ENCODE measurements around the gene NHEJ1.
"Not testable (repeated sequence)": the region's sequence is repeated elsewhere in the genome, so short reads cannot be mapped to it uniquely, and the experiment has no call there.

The NHEJ1 gene, protein sequence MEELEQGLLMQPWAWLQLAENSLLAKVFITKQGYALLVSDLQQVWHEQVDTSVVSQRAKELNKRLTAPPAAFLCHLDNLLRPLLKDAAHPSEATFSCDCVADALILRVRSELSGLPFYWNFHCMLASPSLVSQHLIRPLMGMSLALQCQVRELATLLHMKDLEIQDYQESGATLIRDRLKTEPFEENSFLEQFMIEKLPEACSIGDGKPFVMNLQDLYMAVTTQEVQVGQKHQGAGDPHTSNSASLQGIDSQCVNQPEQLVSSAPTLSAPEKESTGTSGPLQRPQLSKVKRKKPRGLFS

DNA sequence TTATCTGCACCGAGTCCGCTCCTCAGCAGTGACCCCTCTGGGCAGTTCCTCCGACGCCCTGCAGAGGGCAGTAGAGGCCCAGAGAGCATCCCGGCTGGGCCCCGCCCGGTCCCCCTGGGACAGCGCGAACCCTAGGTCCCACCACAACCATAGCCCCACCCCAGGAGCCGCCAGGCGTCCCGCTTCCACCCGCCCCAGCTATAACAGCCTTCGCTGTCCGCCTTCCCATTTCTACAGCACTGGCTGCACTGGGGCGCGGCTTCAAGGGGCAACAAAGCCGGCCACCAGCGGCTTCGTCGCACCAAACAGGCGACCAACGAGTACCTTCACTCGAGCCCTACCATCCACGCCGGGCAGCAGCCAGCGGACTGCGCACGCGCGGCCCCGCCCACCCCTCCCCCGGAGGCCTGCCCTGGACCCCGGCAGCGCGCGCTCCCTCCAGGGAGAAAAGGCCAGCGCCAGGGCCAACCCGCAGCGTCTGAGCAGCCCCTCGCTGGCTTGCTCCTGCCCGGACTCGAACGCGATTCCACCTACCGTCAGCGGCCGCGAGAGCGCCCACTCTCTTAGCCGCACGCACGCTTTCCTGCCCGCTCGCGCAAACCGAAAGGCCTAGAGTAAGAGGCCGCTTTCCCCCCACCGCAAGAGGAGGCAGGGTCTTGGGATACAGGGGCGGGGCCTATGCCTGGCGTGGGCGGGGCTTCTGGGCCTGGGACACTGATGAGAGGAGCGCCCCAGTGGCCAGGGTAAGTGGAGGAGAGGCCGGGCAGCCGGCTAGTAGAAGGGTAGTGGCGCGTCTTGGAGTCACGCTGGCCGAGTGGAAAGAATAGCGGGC is at the start of gene NHEJ1:
Gene NHEJ1, minus strand, starts transcription at position 630 of the 832 bp plus-strand sequence. CDS start 2,453 bp downstream, outside the sequence.
- peak; percentile 80 for DNase-seq

DNA sequence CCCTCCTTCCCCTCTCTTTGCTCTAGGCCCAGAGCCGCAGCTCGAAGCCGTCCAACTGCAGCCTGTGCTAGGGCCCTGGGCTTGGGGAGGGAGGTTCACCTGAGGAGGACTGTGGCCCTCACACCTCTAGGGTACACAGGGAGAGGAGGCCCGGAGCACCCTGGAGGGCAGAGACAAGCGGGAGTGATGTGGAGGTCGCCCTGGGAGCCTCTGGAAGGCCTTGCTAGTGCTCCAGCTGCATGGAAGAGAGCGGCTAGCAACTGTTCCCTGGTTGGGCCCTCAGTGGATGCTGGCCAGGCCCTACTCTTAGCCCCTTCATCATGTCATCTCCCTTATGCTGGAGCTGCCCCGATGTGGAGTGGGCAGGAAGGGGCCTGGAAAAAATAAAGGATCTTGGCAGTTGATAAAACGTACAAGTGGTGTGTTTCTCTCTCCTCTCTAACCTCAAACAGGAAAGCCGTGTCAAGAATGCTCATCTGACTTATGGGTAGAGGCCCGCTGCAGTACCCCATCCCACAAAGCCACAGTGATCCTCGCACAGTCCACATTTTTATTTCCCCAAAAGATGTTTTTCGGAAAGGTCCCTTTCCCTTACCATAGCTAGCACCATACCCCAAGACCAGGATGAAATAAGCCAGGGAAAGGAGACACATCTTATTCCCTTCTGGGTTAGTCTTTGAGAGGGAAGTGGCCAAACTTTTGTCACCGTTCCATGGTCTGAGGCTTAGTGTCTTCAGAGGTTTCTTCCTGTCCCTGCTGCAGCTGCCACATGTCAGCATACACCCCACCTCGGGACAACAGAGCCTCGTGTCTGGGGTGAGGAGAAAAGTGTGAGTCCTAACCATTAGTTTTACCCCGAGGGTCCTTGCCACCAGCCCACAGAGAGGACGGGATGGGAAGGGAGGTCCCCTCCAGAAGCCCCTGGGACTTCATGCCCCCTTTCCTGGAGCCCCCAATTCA is 48.9 kb upstream of the NHEJ1 start:
- no peak for DNase-seq

DNA sequence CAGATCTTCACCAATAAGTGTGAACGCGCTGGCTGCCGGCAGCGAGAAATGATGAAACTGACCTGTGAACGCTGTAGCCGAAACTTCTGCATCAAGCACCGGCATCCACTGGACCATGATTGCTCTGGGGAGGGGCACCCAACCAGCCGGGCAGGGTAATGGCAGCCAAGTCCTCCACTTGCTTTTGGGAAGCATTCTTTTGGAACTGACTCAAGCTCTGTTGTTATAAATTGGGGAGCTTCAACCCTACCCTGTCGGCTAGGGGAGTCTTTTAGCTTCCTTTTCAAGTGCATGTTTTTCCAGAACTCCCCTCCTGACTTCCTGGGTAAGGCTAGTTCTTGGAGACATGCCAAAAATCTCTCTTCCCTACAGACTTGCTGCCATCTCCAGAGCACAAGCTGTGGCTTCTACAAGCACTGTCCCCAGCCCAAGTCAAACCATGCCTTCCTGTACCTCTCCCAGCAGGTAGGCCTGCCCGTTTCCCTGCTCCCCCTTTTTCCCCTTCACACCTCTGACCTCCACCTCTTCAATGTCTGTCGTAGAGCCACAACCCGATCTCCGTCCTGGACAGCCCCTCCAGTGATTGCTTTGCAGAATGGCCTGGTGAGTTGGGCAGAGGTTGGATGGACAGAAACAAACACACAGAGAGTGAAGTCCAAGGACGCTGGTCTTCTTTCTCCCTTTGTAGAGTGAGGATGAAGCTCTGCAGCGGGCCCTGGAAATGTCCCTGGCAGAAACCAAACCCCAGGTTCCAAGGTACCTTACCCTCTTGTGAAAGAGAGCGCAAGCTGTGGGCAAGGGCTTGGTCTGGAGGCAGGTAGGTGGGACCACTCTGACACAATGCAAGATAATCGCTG is 47.5 kb upstream of the NHEJ1 start:
- no peak for DNase-seq

DNA sequence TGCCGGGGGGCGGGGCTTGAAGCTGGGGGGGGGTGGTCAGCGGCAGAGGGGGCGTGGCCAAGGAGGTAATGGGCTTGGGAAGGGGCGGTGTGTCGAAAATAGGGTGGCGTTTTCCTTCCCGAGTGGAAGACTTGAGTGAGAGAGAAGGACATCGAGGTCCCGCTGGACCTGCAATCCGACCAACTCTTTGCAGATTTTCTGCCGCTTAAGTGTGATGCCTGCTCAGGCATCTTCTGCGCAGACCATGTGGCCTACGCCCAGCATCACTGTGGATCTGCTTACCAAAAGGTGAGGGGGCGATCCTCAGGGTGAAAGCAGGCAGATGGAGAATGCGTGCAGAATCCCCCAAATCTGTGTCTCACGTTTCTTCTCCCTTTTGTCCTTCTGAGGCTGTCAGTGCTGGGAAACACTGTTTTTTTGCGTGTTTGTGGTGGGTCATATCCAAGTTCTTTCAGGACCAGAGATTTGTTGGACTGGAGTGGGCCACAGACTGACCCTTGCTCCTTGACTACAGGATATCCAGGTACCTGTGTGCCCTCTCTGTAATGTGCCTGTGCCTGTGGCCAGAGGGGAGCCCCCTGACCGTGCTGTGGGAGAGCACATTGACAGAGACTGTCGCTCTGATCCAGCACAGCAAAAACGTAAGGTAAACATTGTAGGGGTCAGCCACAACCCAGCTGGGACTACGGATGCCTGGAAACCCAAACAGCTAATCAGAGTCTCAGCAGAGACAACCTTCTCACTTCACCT is 46.7 kb upstream of the NHEJ1 start:
- DNase-seq: no peak

DNA sequence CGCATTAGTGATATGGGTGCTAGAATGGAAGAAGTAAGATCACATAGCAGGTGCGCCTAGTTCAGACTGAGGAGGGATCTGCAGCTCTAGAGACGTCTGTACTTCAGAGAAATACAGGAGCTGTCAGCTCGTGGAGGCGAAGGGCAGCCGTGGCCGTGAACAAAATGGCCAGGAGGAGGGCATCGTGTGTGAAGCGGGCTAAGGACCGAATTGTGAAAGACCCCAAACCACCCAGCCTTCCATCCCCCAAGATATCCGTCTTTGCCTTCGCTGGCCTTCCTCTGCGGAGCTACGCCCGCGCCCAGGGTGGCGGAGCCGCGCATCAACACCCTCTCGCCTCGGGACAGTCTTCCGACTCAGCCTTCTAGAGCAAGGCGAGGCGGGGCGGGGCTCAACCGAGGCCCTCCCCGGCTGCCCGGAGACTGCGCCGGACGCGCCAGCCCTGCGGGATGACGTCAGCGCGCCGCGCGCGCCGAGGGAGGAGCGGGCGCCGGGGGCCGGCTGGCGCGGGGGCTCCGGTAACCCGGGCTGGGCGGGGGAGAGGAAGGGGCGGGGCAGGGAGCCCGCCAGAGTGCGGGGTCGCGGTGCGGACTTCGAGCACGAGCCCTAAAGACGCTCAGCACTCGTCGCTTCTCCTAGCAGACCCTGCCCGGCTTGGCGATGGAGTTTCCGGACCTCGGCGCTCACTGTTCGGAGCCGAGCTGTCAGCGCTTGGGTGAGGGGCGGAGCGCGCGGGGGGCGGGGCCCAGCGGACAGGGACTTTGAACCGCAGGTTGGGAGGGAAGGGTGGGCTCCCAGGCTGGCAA is 45.9 kb upstream of the NHEJ1 start, which contains the start of gene ZFAND2B:
Gene ZFAND2B, plus strand, starts transcription at position 455 of the 806 bp plus-strand sequence. Its CDS starts 206 bp downstream, at position 661.
- peak; percentile 80 for DNase-seq

DNA sequence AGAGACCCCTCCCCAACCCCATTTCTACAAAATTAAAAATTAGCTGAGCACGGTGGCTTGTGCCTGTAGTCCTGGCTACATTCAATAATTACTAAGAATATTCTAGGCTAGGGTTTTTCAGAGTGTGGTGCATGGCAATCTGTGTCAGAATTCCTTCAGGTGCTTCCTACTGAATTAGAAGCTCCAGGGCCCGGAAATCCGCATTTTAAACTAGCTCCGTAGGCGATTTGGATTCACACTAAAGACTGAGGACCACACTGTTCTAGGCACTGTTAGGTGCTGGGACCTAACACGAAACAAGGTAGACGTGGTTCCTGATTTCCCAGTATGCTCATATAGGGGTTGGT is 45.3 kb upstream of the NHEJ1 start:
- DNase-seq: no peak

DNA sequence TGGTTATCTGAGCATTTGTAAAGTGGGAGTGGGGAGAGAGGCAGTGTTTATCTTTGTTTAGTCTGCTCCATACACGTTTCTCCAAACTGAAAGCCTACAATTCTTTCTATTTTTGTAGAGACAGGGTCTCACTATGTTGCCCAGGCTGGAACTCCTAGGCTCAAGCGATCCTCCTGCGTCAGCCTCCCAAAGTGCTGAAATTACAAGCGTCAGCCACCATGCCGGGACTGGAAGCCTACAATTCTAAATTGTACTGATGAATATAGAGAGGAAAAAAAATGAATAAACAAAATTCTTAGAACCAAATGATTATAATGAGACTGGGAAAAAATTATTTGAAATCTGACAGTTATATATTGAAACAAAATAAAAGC is 44.5 kb upstream of the NHEJ1 start:
- DNase-seq: no peak

DNA sequence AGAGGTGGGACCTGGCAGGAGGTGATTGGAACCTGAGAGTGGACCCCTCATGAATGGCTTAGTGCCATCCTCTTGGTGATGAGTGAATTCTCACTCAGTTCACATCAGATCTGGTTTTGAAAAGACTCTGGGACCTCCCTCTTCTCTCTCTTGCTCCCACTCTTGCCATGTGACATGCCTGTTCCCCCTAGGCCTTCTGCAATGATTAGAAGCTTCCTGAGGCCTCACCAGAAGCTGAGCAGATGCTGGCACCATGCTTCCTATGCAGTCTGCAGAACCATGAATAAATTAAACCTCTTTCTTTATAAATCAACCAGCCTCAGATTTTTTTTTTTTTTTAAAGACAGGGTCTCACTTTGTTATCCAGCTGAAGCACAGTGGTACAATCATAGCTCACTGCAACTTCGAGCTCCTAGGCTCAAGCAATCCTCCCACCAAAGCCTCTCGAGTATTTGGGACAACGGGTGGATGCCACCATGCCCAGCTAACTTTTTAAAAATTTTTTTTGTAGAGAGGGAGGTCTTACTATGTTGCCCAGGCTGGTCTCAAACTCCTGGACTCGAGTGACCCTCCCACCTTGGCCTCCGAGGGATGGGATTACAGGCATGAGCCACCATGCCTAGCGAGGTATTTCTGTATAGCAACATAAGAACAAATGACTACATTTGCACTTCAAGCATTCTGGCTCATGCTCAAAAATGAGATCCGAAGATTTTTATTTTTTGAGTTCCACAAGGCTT is 44.0 kb upstream of the NHEJ1 start:
- no peak for DNase-seq

DNA sequence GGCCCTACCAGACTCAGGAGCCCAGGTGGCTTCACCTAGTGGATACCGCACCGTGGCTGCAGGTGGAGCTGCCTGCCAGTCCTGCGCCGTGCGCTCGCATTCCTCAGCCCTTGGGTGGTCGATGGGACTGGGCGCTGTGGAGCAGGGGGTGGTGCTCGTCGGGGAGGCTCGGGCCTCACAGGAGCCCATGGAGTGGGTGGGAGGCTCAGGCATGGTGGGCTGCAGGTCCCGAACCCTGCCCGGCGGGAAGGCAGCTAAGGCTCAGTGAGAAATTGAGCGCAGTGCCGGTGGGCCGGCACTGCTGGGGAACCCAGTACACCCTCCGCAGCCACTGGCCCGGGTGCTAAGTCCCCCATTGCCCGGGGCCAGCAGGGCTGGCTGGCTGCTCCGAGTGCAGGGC is 40.7 kb upstream of the NHEJ1 start:
- DNase-seq: not testable (repeated sequence)

DNA sequence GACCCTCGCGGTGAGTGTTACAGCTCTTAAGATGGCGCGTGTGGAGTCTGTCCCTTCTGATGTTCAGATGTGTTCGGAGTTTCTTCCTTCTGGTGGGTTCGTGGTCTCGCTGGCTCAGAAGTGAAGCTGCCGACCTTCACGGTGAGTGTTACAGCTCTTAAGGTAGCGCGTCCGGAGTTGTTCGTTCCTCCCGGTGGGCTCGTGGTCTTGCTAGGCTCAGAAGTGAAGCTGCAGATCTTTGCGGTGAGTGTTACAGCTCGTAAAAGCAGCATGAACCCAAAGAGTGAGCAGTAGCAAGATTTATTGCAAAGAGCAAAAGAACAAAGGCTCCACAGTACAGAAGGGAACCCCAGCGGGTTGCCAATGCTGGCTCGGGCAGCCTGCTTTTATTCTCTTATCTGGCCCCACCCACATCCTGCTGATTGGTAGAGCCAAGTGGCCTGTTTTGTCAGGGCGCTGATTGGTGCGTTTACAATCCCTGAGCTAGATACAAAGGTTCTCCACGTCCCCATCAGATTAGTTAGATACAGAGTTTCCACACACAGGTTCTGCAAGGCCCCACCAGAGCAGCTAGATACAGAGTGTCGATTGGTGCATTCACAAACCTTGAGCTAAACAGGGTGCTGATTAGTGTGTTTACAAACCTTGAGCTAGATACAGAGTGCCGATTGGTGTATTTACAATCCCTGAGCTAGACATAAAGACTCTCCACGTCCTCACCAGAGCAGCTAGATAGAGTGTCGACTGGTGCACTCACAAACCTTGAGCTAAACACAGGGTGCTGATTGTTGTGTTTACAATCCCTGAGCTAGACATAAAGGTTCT is 40.1 kb upstream of the NHEJ1 start:
- not testable (repeated sequence) for DNase-seq

DNA sequence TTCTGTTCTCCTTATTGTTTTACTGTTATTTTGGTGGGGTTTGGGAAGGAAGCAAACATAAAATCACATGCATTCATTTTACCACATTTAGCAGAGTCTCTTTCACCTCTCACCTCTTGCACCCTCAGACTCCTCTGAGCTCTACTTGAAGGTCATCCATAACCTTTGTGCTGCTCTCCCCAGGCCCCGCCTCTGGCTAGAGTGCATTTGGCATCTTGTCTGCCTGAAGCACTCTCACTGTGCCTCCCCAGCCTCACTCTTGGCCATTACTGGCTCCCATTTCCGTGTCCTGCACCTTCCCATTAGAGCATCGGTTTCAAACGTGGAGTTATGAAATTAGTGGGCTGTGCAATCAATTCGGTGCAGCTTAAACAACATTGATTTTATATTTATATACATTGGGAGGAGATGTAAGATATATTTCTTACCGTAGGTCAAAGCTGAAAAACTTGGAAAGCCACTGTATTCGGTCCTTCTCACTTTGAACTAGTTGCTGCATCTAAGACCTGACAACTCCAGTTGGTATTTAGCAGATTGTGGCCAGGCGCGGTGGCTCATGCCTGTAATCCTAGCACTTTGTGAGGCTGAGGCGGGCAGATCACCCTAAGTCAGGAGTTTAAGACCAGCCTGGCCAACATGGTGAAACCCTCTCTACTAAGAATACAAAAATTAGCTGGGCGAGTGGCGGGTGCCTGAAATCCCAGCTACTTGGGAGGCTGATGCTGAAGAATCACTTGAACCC is 39.0 kb upstream of the NHEJ1 start:
- no peak for DNase-seq

DNA sequence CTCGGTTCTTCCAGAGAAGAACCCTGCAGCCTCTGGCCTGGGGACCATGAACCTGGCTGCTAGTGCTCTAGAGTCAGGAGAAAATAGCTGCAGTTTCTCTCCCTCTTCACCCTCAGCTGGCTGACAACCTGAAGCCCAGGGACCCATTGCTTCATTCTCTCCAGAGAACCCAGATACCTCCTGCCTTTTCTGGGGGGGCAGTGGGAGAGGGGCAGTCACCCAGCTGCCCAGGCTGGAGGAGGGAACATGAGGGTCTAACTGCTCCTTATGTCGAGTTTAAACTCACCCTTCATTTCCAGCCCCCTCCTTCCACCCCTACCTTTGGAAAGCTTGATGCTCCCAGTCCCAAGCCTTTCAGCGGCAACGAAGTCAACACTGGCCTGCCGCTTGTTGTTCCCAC is 38.4 kb upstream of the NHEJ1 start:
- DNase-seq: no peak

DNA sequence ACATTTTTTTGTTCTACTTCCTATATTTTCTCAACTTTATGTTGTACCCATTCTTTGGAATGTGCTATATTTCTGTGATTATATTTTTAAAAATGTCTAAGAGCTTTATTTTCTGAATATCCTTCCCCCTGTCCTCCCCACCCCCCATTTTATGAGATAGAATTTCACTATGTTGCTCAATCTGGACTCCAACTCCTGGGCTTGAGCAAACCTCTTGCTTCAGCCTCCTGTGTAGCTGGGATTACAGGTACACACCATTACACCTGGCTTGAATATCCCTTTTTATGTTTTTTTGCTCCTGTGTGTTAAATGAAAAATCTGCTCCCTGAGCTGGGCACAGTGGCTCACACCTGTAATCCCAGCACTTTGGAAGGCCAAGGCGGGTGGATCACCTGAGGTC is 36.8 kb upstream of the NHEJ1 start:
- DNase-seq: no peak

DNA sequence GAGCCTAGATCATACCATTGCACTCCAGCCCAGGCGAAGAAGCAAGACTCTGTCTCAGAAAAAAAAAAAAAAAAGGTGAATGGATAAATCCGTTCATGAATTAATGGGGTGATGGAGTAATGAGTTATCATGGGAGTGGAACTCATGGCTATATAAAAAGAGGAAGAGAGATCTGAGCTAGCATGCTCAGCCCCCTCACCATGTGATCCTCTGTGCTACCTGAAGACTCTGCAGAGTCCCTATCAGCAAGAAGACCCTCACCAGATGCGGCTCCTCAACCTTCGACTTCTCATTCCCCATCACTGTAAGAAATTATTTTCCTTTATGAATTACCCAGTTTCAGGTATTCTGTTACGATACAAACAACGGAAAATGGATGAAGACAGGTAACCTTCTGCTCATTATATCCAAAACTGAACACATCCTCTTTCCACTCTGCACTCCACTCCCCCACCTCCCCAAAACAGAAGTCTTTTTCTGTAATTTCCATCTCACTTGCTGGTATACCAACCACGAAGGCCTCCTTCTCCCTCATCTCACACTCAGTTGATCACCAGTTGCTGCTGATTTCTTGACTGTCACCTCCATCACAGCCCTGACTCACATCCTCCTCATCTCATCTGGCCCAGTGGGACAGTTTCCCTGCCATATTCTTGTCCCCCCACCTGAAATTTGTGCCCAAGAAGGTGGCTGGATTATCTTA is 26.3 kb upstream of the NHEJ1 start:
- no peak for DNase-seq

DNA sequence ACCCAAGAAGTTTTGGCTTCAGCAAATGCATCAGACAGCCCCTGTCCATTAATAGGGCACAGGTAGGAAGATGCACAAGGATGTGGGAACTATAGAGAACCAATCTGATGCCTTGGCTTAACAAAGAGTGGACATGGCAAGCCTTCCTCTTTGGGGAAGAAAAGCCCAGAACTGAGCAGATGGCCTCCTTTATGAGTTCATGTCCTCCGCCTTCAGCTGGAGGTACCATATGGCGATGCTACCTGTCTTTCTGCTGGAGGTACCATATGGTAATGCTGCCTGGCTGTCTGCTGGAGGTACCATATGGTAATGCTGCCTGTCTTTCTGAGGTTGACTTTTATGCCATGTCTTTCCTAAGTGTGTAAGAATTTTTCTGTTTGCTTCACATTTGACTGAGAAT is 23.5 kb upstream of the NHEJ1 start:
- DNase-seq: no peak

DNA sequence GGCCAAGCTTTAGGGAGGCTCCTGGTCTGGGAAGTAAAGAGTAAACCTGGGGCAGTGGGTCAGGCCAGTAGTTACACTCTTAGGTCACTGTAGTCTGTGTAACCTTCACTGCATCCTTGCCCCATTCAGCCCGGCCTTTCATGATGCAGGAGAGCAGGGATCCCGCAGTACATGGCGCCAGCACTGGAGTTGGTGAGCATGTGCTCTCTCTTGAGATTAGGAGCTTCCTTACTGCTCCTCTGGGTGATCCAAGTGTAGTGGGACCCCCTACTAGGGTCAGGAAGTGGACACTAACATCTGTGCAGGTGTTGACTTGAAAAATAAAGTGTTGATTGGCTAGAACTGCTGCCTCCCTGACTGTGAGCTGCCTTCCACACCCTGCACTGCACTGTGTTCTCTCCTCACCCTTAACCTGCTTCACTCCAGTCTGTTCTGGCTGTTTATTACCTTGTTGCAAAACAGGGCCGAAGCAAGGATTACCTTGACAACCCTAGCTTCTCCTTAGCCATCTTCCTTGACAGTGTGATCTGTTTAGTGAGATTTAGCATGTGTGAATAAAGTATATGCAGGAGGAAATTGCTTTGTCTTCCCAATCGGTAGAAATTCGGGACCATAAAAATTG is 22.6 kb upstream of the NHEJ1 start:
- DNase-seq: no peak
